Stimulated activated CD8-positive, alpha-beta memory T cell treated with anti-CD3 and anti-CD28 coated beads, Interleukin-7, amount 100 ng/mL, for 48 hours (primary cell): Measurements from ENCODE around the gene C1QTNF6.

Source experiments
- DNase-seq, 2 donors: peaks; one replicate each; pipeline ENCODE4 v3.0.0-alpha.2; 2020; ENCODE audit warnings: low read depth in 1 of 2; ENCODE audit errors: extremely low read depth in 1 of 2

C1QTNF6 gene

DNA sequence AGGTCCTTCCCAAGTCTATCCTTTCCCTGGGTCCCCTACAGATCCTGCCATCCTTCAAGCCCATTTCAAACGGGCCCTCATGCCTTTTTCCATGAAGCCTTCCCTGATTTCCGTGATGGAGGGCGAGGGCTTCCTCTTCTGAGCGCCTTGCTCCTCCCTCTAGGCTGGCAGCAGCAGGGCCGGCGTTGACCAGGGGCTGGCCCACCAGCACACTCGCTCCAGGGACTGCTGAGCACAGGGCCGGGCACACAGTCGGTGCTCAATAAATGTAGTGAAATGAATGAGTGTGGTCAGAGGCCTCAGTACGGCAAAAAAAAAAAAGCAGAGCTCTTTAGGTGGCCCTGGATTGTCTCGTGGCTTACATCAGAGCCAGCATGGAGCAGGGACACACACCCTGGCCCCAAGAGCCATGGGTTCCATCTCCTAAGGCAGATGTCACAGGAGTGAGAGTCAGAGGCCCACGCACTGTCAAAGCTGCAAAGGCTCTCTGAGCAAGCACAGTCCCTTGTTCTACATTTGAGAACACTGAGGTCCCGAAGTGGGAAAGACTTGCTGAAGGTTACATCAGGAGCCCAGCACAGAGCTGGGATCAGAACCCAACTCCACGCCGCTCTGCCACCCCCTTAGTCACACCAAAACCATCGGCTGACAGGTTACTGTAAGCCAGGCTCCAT lies 41.4 kb downstream of the C1QTNF6 start:
- DNase-seq: no peak

DNA sequence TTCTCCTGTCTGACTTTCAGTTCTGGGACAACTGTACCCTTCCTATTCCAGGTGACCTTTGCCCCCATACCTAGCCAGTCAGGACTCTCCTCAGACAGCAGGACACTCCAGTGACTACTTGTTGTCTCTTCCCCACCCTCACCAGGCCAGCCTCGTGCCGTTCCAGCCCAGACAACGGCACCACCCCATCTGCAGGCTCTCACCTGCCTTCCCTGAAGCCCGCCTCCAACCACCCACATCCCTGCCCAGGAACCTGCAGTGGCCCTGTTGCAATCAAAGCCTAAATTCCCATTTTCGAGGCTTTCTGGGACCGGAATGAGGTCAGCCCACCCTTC lies 42.0 kb downstream of the C1QTNF6 start:
- DNase-seq: no peak

DNA sequence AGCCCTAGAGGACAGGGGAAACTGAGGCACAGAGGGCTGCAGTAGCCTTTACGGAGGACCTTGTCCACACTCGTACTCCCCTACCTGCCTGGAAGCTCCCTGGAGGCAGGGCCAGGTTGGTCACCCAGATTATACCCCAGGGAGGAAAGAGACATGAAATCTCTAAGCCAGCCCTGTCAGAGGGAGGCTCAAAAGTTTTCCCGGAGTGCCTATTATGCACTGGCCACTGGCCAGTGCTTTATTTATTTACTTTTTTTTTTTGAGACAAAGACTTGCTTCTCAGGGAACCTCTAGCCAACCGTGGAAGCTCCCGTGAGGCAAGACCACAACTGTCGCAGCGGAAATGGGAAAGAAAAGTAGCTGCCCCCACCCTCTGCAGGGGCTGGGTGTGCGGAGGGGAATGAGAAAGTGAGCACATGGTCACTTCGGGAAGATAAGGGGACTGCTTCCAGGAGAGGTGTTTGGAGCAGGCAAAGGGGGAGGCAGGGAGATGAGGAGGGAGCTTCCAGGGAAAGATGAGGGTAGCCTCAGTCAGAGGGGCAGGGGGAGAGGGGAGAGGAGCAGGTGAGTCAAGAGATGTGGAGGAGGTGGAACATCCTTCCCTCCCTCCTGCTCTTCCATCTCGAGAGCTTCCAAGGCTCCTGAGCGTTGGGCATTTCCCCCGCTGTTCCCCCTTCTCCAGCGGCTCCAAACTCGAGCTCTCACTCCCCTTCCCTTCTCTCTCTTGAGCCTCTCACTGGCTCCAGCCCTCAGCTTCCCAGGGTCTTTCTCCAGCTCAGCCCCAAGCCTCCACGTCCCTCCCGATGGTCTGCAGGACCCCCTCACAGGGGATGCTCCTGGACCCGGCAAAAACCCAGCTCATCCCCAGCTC lies 42.6 kb downstream of the C1QTNF6 start:
- DNase-seq: no peak

DNA sequence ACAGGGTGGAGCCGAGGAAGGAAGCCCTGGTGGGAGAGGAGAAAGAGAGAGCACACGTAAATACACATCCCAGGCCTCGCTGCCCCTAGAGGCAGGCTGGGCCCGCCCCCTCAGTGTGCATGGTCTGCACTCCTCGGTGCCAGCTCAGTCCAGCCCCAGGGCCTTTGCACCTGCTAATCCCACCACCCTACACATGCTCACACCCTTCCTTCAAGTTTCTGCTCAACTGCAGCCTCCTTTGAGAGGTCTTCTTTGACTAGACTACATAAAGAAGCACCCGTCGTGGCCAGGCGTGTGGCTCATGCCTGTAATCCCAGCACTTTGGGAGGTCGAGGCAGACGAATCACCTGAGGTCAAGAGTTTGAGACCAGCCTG lies 43.9 kb downstream of the C1QTNF6 start:
- DNase-seq: no peak

DNA sequence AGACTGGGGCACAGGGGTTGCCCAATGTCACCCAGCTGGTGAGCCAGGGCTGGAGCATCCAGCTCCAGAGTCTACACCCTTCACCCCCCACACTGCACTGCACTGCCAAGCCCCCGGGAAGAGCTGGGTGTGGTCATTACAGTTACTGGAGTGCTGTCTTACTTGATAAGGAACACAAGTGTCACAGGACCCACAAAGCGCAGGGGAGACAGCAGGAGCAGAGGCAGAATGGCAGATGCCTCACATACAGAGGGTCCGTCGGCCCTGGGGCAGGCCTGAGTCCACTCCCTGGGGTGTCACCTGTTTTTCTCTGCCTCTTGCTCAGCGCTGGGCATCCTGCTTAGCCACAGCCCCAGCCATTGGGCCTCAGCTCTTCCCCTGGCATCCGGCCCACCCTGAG lies 46.1 kb downstream of the C1QTNF6 start:
- no peak for DNase-seq

DNA sequence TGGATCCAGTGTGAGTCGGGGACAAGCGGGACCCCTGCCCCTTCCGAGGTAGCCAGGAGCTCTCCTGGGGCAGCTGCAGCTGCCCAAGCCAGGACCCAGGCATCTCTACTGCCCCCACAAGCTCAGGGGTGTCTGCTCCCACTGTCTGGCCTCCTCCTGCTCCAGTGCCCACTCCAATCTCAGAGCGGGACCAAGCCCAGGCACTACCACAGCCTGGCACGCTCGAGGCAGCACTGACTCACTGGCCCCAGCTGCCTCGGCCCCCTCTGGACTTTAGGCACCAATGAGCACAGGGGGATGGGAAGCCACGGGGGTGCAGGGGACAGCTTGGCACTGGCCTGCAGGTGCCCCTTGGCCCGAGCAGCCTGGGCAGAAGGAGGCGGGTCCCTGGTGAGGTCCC lies 46.6 kb downstream of the C1QTNF6 start:
- no peak for DNase-seq

DNA sequence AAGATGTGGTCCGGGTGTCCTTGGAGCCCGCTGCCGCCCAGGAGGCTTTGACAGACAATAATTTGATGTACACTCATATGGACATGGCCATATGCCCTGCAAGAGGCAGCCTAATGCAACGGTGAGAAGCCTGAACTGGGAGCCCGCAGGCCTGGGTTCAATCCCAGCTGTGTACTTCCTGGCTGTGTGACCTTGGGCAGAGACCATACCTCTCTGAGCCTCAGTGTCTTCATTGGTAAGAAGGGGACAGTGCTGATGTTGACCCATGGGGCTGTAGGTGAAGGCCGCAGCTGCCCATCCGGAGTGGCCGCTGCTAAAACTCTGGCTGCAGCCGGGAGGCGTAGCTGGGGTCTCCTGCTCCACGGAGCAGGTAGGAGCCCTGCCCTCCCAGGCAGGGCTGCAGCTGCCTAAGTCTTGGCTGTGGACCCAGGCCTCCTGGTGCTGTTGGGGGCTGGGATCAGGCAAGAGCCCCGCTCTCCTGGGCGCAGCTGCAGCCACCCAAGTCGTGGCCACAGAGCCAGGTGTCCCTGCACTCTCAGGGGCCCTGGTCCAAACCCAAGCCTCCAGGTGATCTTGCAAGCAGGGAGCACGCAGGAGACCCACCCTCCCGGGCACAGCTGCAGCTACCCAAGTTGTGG lies 47.2 kb downstream of the C1QTNF6 start:
- DNase-seq: no peak

DNA sequence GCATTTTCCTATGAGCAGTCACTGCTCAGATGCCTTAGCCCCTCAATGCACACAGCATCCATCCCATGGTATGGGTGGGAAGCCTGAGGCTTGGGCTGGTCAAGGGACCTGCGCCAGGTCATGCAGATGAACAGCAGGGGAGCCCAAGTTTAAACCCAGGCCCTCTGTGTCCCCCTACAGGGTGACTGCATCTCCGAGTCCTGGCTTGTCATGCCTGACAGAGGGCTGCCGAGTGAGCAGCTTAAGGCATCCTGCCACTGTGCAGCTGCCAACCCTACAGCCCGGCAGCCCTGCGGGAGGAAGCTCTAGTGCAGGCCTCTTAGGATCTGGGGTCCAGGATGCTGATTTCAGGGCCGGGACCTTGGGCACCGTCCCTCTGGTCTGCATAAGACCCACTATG lies 48.3 kb downstream of the C1QTNF6 start:
- no peak for DNase-seq

DNA sequence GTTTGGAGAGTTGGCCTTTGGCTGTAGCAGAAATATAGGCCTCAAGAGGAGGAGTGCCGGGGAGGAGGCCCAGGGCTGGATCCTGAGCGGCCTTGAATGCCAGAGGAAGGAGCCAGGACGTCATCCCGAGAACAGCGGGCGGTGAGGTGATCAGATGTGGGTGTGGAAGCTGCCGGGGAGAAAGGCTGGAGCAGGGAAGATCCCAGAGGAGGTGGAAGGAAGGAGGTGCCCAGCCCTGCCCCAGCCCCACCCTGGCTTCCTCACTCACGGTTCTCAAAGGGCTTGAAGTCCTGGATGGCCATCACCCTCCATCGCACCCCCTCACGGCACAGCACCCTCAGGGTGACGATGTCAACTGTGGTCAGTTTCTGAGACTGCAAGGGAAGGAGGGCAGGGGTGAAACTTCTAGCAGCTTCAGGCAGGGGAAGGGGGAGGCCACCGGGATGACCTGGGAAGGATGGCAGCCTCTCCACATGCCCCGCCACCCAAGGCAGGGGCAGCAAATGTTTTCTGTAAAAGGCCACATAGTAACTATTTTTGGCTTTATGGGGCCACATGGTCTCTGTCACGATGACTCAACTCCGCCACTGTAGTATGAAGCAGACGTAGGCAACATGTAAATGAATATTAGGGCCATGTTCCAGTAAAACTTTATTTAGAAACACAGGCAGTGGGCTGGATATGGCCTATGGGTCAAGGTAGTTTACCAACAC lies 49.0 kb downstream of the C1QTNF6 start:
- DNase-seq: no peak

DNA sequence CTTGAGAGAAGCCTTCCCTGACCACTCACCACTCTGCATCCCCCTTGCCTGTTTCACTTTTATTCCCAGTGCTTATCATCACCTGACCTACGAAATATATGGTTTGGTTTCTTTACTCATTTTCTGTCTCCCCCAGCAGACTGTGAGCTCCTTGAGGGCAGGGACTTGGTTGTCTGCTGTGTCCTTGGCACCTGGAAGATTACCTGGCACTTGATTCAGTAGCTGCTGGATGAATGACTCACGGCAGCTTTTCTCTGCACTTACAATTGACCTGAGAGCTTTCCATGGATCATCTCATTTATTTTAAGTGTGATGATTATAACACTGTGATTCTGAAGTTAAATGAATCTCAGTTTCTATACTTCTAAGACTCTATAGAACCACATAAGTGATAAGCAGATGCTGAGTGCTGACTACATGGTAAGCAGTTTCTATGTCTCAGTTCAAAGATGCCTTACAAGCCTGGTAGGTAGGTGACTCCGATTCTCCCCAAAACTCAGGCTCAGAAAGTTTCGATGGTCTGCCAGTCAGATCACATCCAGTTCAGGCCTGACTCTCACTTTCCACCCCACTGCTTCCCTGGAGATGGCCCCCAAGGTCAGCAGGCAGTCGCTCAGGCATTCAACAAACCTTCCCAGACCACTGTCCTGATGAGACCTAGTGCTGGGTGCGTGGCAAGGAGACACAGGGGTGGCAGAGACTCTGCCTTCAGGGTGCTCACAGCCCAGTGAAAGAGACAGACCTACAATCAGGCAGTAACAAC lies 50.0 kb downstream of the C1QTNF6 start:
- no peak for DNase-seq

DNA sequence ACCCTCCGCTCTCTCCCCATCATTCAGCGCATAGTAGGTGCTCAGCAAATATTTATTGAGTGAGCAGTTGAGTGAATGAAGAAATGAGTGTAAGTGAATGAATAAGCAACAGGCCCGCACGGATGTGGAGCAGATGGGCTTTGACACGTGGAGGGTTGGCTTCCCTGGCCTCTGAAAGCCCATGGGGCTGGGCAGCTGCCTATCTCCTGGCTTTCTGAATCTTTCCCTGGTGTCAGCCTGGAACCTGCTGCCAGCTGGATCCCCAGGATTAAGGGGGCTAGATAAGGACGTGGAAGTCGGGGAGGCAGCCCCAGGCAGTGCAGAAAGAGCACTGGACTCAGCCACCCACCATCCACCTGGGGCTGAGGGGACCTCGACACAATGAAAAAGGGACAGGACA lies 50.9 kb downstream of the C1QTNF6 start:
- DNase-seq: no peak

DNA sequence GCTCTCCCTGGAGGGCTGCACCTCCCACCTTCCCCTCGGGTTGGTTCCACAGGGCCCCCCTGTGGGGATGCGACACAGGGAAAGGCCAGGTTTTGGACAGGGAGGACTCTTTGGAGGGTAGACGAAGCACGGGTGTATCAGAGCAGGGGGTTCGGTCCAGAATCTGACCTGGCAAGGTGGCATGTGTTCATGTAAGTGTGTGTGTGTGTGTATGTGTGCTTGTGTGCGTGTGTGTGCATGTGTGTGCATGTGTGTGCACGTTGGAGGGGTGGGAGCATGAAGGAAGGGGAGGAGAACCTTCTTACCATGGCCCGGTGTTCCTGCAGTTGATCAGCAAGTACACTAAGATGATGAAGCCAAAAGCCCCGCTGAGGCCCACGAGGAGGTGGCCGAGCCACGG lies 53.0 kb downstream of the C1QTNF6 start:
- DNase-seq: no peak

DNA sequence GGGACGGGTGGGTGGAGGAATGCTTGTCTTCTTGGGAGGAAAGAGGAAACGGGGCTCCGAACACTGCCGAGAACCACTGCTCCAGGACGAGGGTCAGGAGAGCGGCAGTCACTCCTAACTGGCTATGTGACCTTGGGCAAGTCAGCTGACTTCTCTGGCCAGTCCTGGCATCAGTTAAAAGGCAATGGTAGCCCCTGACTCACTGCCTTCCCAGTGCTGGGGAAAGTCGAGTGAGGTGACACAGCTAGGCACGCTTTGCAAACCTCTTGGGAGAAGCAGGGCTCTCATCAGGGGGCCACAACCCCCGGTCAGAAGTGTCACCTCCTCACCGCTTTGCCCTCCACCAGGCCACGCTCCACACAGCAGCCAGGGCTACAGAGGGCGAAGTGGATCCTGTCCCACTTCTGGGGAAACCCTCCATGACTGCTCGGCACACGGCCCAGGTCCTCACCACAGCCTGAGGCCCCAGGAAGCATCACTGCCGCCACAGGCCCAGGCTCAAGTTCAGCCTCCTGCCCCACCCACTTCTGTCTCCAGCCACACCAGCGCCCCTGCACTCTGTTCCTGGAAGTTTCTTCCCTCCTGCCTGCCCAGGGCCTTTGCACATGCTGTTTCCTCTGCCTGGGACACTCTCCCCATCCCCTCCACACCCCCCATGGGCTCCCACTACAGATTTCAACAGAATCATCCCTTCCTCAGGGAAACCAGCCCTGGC lies 54.6 kb downstream of the C1QTNF6 start:
- no peak for DNase-seq

DNA sequence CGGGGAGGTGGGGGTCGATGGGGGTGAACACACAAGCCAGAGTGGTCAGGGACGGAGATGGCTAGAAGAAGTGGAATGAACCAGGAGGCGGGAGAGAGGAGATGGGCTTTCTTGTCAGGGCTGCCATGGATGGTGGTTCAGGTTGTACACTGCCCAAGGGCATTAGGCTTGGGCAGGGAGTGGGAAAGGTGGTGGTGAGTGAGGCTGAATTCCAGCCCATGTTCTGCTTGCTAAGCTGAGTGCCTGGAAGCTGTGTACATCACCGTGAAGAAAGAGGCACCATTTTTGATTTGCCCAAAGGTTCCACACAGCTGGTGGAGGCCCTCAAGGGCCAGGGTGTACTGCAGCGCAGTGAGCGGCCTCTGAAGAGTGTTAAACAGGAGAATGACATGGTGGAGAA lies 55.3 kb downstream of the C1QTNF6 start:
- DNase-seq: no peak
